Neural progenitor cell (in vitro differentiated cells): ENCODE measurements around the gene HCFC1. TPM values are rescaled to one million over a fixed set of nuclear protein-coding genes. Genes with fewer than 3 reads are reported as not detected.

ENCODE experiments used
- DNase-seq: peaks from one replicate; pipeline ENCODE4 v3.0.0-alpha.2; 2016; ENCODE audit warnings: low spot score
- H2AFZ ChIP-seq: fragments of 200-600 bp; sonication (generic); replicated peaks from 2 replicates; pipeline ENCODE4 v1.6.1; 2016; ENCODE audit warnings: antibody characterized with exemption
- H3F3A ChIP-seq: fragments of 200-600 bp; sonication (generic); 2 replicates; pipeline ENCODE4 v1.6.1; 2016; ENCODE audit warnings: antibody characterized with exemption, low read depth
- H3K27ac ChIP-seq: fragments of 200-600 bp; sonication (generic); 2 replicates; pipeline ENCODE4 v1.5.1; 2016; ENCODE audit warnings: mild to moderate bottlenecking
- H3K27me3 ChIP-seq: fragments of 200-600 bp; sonication (generic); 2 replicates; pipeline ENCODE4 v1.6.1; 2016; ENCODE audit warnings: mild to moderate bottlenecking, moderate library complexity
- H3K36me3 ChIP-seq: fragments of 200-600 bp; sonication (generic); 2 replicates; pipeline ENCODE4 v1.5.1; 2016
- H3K4me1 ChIP-seq: fragments of 200-600 bp; sonication (generic); 2 replicates; pipeline ENCODE4 v1.6.1; 2016; ENCODE audit warnings: mixed run types
- H3K4me2 ChIP-seq: fragments of 200-600 bp; sonication (generic); 2 replicates; pipeline ENCODE4 v1.6.1; 2016
- H3K4me3 ChIP-seq: fragments of 200-600 bp; sonication (generic); 2 replicates; pipeline ENCODE4 v1.5.1; 2016
- H3K79me2 ChIP-seq: fragments of 200-600 bp; sonication (generic); 2 replicates; pipeline ENCODE4 v1.6.1; 2016; ENCODE audit warnings: low read depth
- H3K9ac ChIP-seq: fragments of 200-600 bp; sonication (generic); 2 replicates; pipeline ENCODE4 v1.6.1; 2016
- H3K9me3 ChIP-seq: fragments of 200-600 bp; sonication (generic); 2 replicates; pipeline ENCODE4 v1.5.1; 2016; ENCODE audit warnings: low read depth
- H4K20me1 ChIP-seq: fragments of 200-600 bp; sonication (generic); 2 replicates; pipeline ENCODE4 v1.6.1; 2016; ENCODE audit warnings: low read depth
- H3K27ac Mint-ChIP-seq: 3 replicates; pipeline ENCODE4 v1.8.0; 2021; ENCODE audit warnings: mixed read lengths
- H3K27me3 Mint-ChIP-seq: 2 replicates; pipeline ENCODE4 v1.8.0; 2022; ENCODE audit warnings: low read depth, mild to moderate bottlenecking, inconsistent platforms, moderate library complexity, mixed read lengths; ENCODE audit not compliant: insufficient read depth
- H3K36me3 Mint-ChIP-seq: 3 replicates; pipeline ENCODE4 v1.8.0; 2021; ENCODE audit warnings: mixed read lengths
- H3K4me1 Mint-ChIP-seq: 3 replicates; pipeline ENCODE4 v1.8.0; 2021; ENCODE audit warnings: mixed read lengths
- H3K4me3 Mint-ChIP-seq: 3 replicates; pipeline ENCODE4 v1.8.0; 2021; ENCODE audit warnings: mild to moderate bottlenecking, moderate library complexity, mixed read lengths
- H3K9me3 Mint-ChIP-seq: 3 replicates; pipeline ENCODE4 v1.8.0; 2020; ENCODE audit warnings: mixed read lengths
- CTCF ChIP-seq: fragments of 200-600 bp; sonication (generic); IDR thresholded peaks from 2 replicates; pipeline ENCODE4 v1.5.1; 2017; ENCODE audit warnings: antibody characterized with exemption, mild to moderate bottlenecking
- EZH2 ChIP-seq: fragments of 200-600 bp; sonication (generic); IDR thresholded peaks from 2 replicates; pipeline ENCODE4 v1.6.1; 2017; ENCODE audit warnings: antibody characterized with exemption, mild to moderate bottlenecking, moderate library complexity
- EZH2phosphoT487 ChIP-seq: fragments of 200-600 bp; sonication (generic); IDR thresholded peaks from 2 replicates; pipeline ENCODE4 v1.6.1; 2017; ENCODE audit warnings: antibody characterized with exemption
- total RNA-seq: library from RNA; depleted of rRNA; stranded (reverse); fragments of >200 nt; gene quantifications from 2 replicates; pipeline ENCODE4 v1.2.3, GENCODE V29; 2015; ENCODE audit warnings: low replicate concordance

The HCFC1 gene
- total RNA-seq, 1 donor from 2014 or later: 20.7 TPM

DNA sequence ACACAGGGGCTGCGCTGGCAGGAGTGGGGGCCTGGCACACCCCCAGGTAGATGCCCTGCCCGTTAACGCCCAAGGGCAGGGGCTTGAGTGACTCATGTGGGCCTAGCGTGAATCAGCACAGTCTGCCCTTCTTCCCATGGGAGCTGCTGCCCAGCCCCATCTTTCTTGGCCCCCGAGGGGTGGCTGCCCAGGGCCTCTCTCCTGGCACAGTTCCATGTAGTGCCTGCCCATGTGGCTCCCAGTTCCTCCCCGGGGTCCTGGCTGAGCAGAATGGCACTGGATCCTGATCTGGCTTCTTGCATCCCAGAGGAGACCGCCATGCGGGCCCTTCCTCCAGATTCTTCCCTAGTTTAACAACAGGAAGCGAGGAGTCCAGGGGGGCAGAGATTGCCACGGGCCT is 69.2 kb downstream of the HCFC1 start:
- no peak overlapping the region for H3K27ac Mint-ChIP-seq
- peaks cover 6% of the 10 kb centered on the region for H3K27me3 Mint-ChIP-seq
- H3K27me3 ChIP-seq: no peaks in the 10 kb centered on the region

GRCh38 chrX:153901753-153902140 is 69.9 kb downstream of the HCFC1 start:
- Mint-ChIP-seq H3K27me3 (peaks cover 6% of the 10 kb centered on the region), H3K4me1 (peaks cover 18% of the 10 kb centered on the region), H3K9me3 (peaks cover 20% of the 10 kb centered on the region), H3K27ac (no peak overlapping the region), H3K36me3 (no peaks in the 10 kb centered on the region), H3K4me3 (no peak overlapping the region)
- no peaks in the 10 kb centered on the region for H3K36me3 ChIP-seq
- H3K79me2 ChIP-seq: no peaks in the 10 kb centered on the region
- no peaks in the 10 kb centered on the region for H4K20me1 ChIP-seq
- H3K9ac ChIP-seq: no peak overlapping the region
- H3K4me1 ChIP-seq: no peaks in the 10 kb centered on the region
- no peak for DNase-seq
- H3F3A ChIP-seq: no peaks in the 10 kb centered on the region
- no peak overlapping the region for H3K4me3 ChIP-seq
- no peak for TF ChIP-seq EZH2phosphoT487
- TF ChIP-seq EZH2: no peak
- no peak for TF ChIP-seq CTCF
- no peaks in the 10 kb centered on the region for H3K9me3 ChIP-seq
- H3K27me3 ChIP-seq: no peaks in the 10 kb centered on the region
- no peak overlapping the region for H3K4me2 ChIP-seq
- no peak overlapping the region for H2AFZ ChIP-seq
- no peak overlapping the region for H3K27ac ChIP-seq

More for the DNA sequence above, 69.2 kb downstream of the HCFC1 start:
- peaks cover 20% of the 10 kb centered on the region for H3K9me3 Mint-ChIP-seq
- no peaks in the 10 kb centered on the region for H3K36me3 Mint-ChIP-seq
- TF ChIP-seq EZH2 (no peak), CTCF (no peak), EZH2phosphoT487 (no peak)
- Histone ChIP-seq H3K4me2 (no peak overlapping the region), H3K9me3 (no peaks in the 10 kb centered on the region), H3K4me3 (no peak overlapping the region), H3K79me2 (no peaks in the 10 kb centered on the region), H4K20me1 (no peaks in the 10 kb centered on the region), H3F3A (no peaks in the 10 kb centered on the region), H3K9ac (no peak overlapping the region), H3K27ac (no peak overlapping the region), H3K36me3 (no peaks in the 10 kb centered on the region), H2AFZ (no peak overlapping the region), H3K4me1 (no peaks in the 10 kb centered on the region)
- peaks cover 18% of the 10 kb centered on the region for H3K4me1 Mint-ChIP-seq
- no peak overlapping the region for H3K4me3 Mint-ChIP-seq
- no peak for DNase-seq

DNA sequence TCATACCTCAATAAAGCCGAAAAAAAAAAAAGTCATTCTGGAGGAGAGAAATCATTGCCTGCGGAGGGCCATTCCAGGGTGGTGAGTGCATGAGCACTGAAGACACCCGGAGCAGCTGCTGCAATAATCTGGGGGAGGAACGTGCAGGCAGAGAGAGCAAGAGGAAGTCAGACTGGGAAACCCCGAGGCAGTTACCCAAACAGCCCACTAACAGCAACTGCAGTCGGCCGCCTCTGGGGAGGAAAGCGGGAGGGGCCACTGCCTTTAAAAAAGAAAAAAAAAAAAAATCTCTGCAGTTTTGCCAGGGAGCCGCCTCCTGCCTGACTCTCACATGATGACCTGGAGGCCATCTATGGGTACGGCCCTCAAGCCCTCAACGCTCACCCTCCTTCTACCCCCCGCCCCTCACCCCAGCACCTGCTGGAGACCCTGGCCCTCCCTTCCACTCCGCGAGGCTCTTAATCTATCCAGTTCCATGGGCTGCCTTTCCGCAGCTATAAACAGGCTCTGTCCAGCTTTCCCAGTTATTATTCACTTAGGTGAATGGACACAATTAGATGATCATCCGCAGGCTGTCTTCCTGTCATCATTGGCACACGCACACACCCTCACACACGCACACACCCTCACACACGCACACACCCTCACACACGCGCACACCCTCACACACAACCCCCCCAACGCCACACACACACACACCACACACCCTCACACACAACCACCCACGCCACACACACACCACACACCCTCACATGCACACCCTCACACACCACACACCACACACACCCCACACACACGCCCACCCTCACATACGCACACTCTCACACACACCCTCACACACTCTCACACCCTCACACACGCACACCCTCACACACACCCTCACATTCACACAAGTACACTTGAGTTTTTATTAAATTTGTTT is 70.5 kb downstream of the HCFC1 start:
- Mint-ChIP-seq H3K4me3 (peak overlapping the region; percentile 58), H3K9me3 (peaks cover 20% of the 10 kb centered on the region), H3K27ac (peak overlapping the region; percentile 65), H3K27me3 (peaks cover 6% of the 10 kb centered on the region), H3K4me1 (peaks cover 18% of the 10 kb centered on the region), H3K36me3 (no peaks in the 10 kb centered on the region)
- Histone ChIP-seq H3K9me3 (no peaks in the 10 kb centered on the region), H3K27me3 (no peaks in the 10 kb centered on the region), H3K4me3 (no peak overlapping the region), H2AFZ (no peak overlapping the region), H3K36me3 (no peaks in the 10 kb centered on the region), H3F3A (no peaks in the 10 kb centered on the region), H4K20me1 (no peaks in the 10 kb centered on the region), H3K79me2 (no peaks in the 10 kb centered on the region), H3K4me1 (peaks cover 3% of the 10 kb centered on the region), H3K4me2 (no peak overlapping the region), H3K9ac (no peak overlapping the region), H3K27ac (no peak overlapping the region)
- TF ChIP-seq EZH2phosphoT487 (no peak), EZH2 (no peak), CTCF (no peak)
- peak; percentile 35 for DNase-seq
